ENCODE data around the gene SPRR2G. TPM values are rescaled to one million over a fixed set of nuclear protein-coding genes. Genes with fewer than 3 reads are reported as not detected.
"Not testable (repeated sequence)": the region's sequence is repeated elsewhere in the genome, so short reads cannot be mapped to it uniquely, and the experiment has no call there.

Gene SPRR2G
- polyA plus RNA-seq, 2 of the 4 experiments (the other 2 are of a cell fraction), result not detected

GRCh38 chr1:153133267-153133666 is 17.4 kb downstream of the SPRR2G start:
- 9% methylated on average over 1 of the region's 1 CpG for WGBS (ENCODE audit: missing lambda C conversion rate)
- no peak for TF ChIP-seq E2F6 (IDR thresholded peaks at IDR 0.05; ENCODE audit: borderline replicate concordance, low read depth)
- no peak for TF ChIP-seq HOXB13 (CRISPR knock-in tag; IDR thresholded peaks at IDR 0.05; ENCODE audit: low read depth)
- no peak for TF ChIP-seq RAD21 (conservative IDR thresholded peaks at IDR 0.05 in 1 of 2, IDR thresholded peaks at IDR 0.05 in 1 of 2)
- TF ChIP-seq RFX5 (IDR thresholded peaks at IDR 0.05), result no peak
- no peak for DNase-seq (ENCODE audit: low read depth in 1 of 2, low spot score in 1 of 2)
- ChIA-PET CTCF (no interaction called here), POLR2A (no interaction called here)
- no peaks in the 10 kb centered on the region for H3K9me3 ChIP-seq
- no peak overlapping the region for H3K4me2 ChIP-seq
- no peak for FAIRE-seq
- H3K27ac ChIP-seq, result no peak overlapping the region
- ATAC-seq, result no peak
- no peak overlapping the region for H3K4me3 ChIP-seq
- no peaks in the 10 kb centered on the region for H3K4me1 ChIP-seq

- POLR2A ChIA-PET; H3K4me2 ChIP-seq; H3K4me1 ChIP-seq; DNase-seq (ENCODE audit: low read depth in 1 of 2, low spot score in 1 of 2); H3K27ac ChIP-seq; H3K9me3 ChIP-seq; H3K4me3 ChIP-seq; FAIRE-seq; ATAC-seq: not testable (repeated sequence)
- CTCF ChIA-PET, result interaction anchor here (0.7 kb wide), 1 partner anchor 96 kb away, joined by 4 read pairs; no protein-coding TSS in a partner anchor
- 30% methylated on average over 4 of the region's 4 CpGs for WGBS (ENCODE audit: missing lambda C conversion rate)
Measured at GRCh38 chr1:153128688-153129087, 22.0 kb downstream of the SPRR2G start.

- POLR2A ChIA-PET, result no interaction called here
- no peak for FAIRE-seq
Measured at GRCh38 chr1:153127296-153127695, 23.4 kb downstream of the SPRR2G start.

More at GRCh38 chr1:153127296-153127695, 23.4 kb downstream of the SPRR2G start:
- ATAC-seq, result no peak
- TF ChIP-seq REST (IDR thresholded peaks at IDR 0.05) (no peak), FOSB (CRISPR knock-in tag; IDR thresholded peaks at IDR 0.05) (no peak), RAD21 (conservative IDR thresholded peaks at IDR 0.05 in 1 of 2, IDR thresholded peaks at IDR 0.05 in 1 of 2) (no peak), ZC3H11A (IDR thresholded peaks at IDR 0.05) (no peak), PBX3 (IDR thresholded peaks at IDR 0.05) (no peak), NR3C1 (IDR thresholded peaks at IDR 0.05) (no peak), HOXB5 (CRISPR knock-in tag; IDR thresholded peaks at IDR 0.05) (no peak), HOXA7 (CRISPR knock-in tag; IDR thresholded peaks at IDR 0.05) (no peak), EP300 (IDR thresholded peaks at IDR 0.05) (no peak), CHD2 (IDR thresholded peaks at IDR 0.05; ENCODE audit: low read length, partially characterized antibody) (no peak), KDM1A (IDR thresholded peaks at IDR 0.05; ENCODE audit: low read depth) (no peak), MAX (IDR thresholded peaks at IDR 0.05) (no peak), CEBPB (IDR thresholded peaks at IDR 0.05) (no peak), ATOH8 (CRISPR knock-in tag; IDR thresholded peaks at IDR 0.05; ENCODE audit: low read depth) (no peak), FOSL2 (IDR thresholded peaks at IDR 0.05) (no peak), FOSL2 (CRISPR knock-in tag; IDR thresholded peaks at IDR 0.05) (no peak), MYC (IDR thresholded peaks at IDR 0.05; ENCODE audit: borderline replicate concordance, low read length) (no peak), RCOR1 (IDR thresholded peaks at IDR 0.05; ENCODE audit: low read depth, low read length) (no peak)
- WGBS (ENCODE audit: missing lambda C conversion rate), result 7% methylated on average over 2 of the region's 2 CpGs
- H3K27ac ChIP-seq, result no peak overlapping the region
- no peak overlapping the region for H3K4me3 ChIP-seq
- H3K9me3 ChIP-seq, result no peaks in the 10 kb centered on the region
- CTCF ChIA-PET, result no interaction called here
- no peaks in the 10 kb centered on the region for H3K4me1 ChIP-seq
- DNase-seq (ENCODE audit: low read depth in 1 of 2, low spot score in 1 of 2), result no peak
- no peak overlapping the region for H3K4me2 ChIP-seq

Data from A549 (cell line).